GM19193 (cell line): ENCODE measurements around the gene TMEM150B.

Experiments used
- POLR2A ChIP-seq: IDR thresholded peaks from 4 replicates; pipeline ENCODE4 v1.6.1; 2011; ENCODE audit not compliant: insufficient read depth, insufficient read length; ENCODE audit errors: extremely low read depth

TMEM150B gene

GRCh38 chr19:55325172-55325571 lies at the start of gene TMEM150B:
TMEM150B (minus strand) TSS chr19:55325341; CDS start chr19:55321036, 4,305 bp downstream.
- TF ChIP-seq POLR2A: no peak

GRCh38 chr19:55373993-55374757 lies 49.0 kb upstream of the TMEM150B start:
- TF ChIP-seq POLR2A: no peak

DNA sequence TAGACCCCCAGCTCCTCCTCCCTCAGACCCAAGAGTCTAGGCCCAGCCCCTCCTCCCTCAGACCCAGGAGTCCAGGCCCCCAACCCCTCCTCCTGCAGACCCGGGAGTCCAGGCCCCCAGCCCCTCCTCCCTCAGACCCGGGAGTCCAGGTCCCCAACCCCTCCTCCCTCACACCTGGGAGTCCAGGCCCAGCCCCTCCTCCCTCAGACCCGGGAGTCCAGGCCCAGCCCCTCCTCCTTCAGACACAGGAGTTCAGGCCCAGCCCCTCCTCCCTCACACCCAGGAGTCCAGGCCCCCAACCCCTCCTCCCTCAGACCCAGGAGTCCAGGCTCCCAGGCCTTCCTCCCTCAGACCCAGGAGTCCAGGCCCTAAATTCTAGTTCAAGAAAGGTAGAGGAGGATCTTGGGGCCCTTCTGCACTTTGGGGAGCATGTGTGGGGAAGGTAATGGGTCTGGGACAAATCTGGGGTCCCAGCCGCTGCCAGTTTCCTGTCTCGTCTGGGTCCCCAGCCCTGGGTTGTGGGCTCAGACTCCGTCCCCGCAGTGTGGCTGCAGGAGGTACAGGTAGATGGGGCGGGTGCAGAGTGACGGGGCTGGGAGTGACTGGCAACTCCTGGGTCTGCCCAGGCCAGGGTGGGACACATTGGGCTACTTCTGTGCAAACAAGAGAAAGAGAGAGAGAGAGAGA lies 48.3 kb upstream of the TMEM150B start:
- no peak for TF ChIP-seq POLR2A

DNA sequence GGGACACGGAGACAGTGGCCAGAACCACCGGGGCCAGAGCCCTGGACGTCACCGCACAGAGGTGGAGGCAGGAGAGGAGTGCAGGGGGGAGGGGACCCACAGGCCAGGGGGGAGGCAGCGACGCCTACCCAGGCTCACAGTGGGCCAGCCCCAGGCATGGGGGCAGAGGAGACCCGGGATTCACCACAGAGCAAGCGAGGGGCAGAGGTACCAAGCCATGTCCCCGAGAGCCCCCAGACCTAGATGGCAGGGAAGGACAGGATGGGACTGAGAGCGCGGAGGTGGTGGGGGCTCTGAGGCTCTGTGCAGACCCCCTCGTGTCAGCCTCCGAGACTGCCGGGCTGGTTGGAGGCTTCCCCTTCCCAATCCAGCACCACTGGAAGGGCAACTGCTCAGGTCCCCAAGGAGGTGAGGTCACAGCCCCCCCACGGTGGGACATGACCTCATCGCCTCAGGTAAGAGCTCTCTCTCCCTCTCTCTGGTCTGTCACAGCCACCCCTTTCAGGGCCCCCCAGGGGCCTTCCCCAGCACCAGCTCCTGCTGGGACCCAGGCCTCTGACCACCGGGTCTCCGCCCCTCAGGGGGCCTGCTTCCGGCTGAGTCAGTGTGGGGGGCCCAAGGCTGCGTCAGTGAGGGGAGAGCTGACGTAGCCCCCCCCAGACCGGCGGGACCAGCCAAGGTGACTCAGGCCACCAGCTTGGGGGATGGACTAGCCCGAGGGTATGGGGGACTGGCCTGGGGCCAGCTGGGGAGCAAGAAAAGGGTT lies 47.4 kb upstream of the TMEM150B start:
- no peak for TF ChIP-seq POLR2A

DNA sequence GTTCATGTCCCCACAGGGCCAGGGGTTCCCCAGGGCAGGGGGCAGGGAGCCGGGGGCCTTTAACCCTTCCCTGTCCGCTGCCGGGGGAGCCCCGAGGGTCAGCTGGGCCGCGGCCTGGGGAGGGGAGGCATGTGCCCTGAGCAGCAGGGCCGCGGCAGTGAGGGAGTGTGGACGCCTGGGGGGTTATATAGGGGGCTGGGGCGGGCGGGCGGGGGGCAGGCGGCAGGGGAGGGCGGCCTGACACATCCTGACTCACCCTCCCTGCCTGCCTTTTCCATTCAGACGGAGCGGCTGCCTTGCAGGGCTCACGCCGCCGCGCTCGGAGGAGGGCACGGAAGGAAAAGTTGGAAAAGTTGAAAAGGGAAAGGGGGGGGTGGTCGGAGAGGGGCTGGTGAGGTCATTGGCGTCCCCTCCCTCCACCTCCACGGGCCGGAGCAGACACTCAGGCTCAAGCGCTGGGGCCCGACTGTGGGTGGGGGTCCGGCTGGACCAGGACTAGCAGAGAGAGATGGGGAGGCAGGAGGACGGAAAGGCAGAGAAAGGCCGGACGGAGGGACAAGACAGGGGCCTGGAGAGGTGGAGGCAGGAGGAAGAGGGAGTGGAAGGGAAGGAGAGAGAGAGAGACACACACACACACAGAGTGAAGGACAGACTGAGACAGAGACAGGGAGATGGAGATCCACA lies 45.3 kb upstream of the TMEM150B start, which contains the start of gene IL11:
Gene IL11 (minus strand): TSS at position 159 of the 684 bp plus-strand sequence. CDS start 153 bp downstream, at position 6.
- no peak for TF ChIP-seq POLR2A

- no peak for TF ChIP-seq POLR2A
These were observed 44.6 kb upstream of the TMEM150B start for GRCh38 chr19:55369653-55370304.

DNA sequence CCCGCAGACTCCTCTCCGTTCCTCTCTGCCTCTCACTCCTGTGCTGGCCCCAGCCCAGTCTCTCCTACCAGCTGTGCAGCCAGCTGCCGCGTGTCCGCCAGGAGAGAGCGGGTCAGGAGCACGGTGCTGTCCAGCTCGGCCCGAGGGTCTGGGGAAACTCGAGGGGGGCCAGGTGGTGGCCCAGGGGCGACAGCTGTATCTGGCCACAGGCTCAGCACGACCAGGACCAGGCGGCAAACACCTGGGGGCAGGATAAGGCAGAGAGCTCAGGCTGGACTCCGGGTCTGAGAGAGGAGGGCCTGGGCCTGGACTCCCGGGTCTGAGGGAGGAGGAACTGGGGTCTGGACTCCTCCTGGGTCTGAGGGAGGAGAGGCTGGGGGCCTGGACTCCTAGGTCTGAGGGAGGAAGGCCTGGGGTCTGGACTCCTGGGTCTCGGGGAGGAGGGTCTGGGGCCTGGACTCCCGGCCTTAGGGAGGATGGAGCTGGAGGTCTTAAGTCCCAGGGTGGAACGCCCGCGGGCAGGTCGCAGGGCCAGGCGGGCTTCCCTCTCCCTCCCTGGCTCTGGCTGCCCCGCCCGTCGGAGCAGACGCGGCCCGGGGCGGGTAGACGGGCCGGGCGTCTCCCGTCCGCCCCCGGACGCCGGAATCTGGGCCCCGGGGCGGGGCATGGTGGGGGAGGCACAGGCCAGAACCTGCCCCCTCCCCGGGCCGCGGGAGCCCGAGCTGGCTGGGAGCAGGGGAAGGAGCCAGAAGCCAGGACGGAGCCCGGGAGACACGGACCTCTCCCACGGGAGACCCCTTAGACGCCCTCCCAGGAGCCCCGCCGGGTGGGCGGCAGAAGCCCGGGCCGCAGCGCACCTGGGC lies 43.8 kb upstream of the TMEM150B start:
- no peak for TF ChIP-seq POLR2A

DNA sequence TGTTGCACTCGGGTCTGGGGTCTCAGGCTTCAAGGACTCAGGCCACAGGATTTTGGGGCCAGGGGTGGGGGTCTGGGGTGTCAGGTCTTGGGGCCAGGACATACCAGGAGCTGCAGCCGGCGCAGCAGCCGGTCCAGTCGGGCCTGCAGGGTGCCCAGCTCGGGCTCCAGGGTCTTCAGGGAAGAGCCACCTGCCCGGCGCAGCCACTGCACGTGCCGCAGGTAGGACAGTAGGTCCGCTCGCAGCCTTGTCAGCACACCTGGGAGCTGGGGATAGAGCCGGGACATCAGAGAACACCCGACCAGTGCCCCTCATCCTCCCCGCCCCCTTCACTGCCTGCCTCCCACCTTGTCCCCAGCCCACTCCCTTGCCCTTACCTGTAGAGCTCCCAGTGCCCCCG lies 43.0 kb upstream of the TMEM150B start:
- no peak for TF ChIP-seq POLR2A

DNA sequence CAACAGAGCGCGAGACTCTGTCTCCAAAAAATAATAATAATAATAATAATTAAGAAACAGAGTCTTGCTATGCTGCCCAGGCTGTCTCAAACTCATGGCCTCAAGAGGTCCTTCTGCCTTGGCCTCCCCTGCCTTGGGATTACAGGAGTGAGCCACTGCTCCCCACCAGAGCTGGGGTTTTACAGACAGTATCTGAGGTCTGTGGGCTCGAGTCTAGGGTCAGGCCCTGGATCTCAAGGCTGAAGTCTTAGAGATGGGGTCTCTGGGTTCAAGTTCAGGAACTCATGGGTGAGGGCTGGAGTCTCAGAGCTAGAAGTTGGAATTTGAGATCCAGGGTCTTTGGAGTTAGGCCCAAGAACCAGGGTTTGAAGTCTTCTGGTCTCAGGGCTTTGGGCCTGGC lies 41.6 kb upstream of the TMEM150B start:
- TF ChIP-seq POLR2A: no peak

GRCh38 chr19:55365964-55366363 lies 40.8 kb upstream of the TMEM150B start:
- no peak for TF ChIP-seq POLR2A

DNA sequence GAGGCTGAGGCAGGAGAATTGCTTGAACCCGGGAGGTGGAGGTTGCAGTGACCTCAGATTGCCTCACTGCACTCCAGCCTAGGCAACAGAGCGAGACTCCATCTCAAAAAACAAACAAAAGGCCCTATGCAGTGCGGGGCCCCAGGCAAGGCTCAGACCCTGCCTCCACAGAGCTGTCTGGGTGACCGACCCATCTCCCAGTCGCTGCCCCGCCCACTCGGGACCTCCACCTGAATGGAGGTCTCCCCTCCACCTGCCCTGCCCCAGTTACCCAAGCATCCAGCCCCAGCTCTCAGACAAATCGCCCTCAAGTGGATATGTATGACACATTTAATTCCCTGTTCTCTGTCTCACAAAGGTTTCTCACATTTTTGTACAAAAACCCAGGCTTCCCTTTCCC lies 40.1 kb upstream of the TMEM150B start:
- TF ChIP-seq POLR2A: no peak

GRCh38 chr19:55362990-55363716 lies 38.0 kb upstream of the TMEM150B start, which contains the start of gene GARIN5B:
GARIN5B (minus strand) TSS chr19:55363260; CDS start chr19:55363066, 194 bp downstream.
- no peak for TF ChIP-seq POLR2A
